ENCODE measurements around the gene CYP11A1. TPM values are rescaled to one million over a fixed set of nuclear protein-coding genes. Genes with fewer than 3 reads are reported as not detected.

The CYP11A1 gene
- total RNA-seq, 1 experiment from 2014 or later, result 1.7 TPM

- Histone ChIP-seq H2BK12ac (ENCODE audit: insufficient read length, low read depth, low read length) (no peak overlapping the region), H3K27me3 (ENCODE audit: insufficient read depth, low read length) (no peaks in the 10 kb centered on the region), H3K9me3 (ENCODE audit: control insufficient read depth, low read depth, low read length) (no peaks in the 10 kb centered on the region), H4K5ac (ENCODE audit: insufficient read length, low read depth, low read length) (no peak overlapping the region), H2AK5ac (ENCODE audit: insufficient read length, low read length) (no peak overlapping the region), H3K4me1 (ENCODE audit: insufficient read depth, low read length) (peaks cover under 1% of the 10 kb centered on the region; the same call in 1 of the 2 replicates), H3K79me2 (ENCODE audit: insufficient read depth, low read length) (no peaks in the 10 kb centered on the region), H3K23me2 (ENCODE audit: insufficient read length, low read depth, low read length, poor library complexity, severe bottlenecking) (no peaks in the 10 kb centered on the region), H3K79me1 (ENCODE audit: insufficient read depth, low read depth, low read length, poor library complexity, severe bottlenecking) (no peaks in the 10 kb centered on the region), H2BK120ac (ENCODE audit: low read depth, low read length, poor library complexity, severe bottlenecking) (no peak overlapping the region), H3K27ac (ENCODE audit: insufficient read length, low read depth, low read length) (no peak overlapping the region), H3K56ac (ENCODE audit: insufficient read length, low read depth, low read length) (no peak overlapping the region), H3K9ac (ENCODE audit: extremely low read depth, insufficient read length, low read length) (no peak overlapping the region), H3K23ac (ENCODE audit: insufficient read length, low read depth, low read length) (no peak overlapping the region), H2BK20ac (ENCODE audit: low read depth, low read length, poor library complexity, severe bottlenecking) (no peak overlapping the region), H3T11ph (ENCODE audit: low read length) (no peak overlapping the region), H3K4ac (ENCODE audit: low read depth, low read length) (no peak overlapping the region), H3K4me2 (ENCODE audit: insufficient read depth, insufficient read length, low read length) (no peak overlapping the region), H2BK15ac (ENCODE audit: low read depth, low read length) (no peak overlapping the region), H4K20me1 (ENCODE audit: control insufficient read depth, insufficient read depth, insufficient read length) (no peaks in the 10 kb centered on the region), H3K14ac (ENCODE audit: insufficient read depth, low read length) (no peak overlapping the region), H4K91ac (ENCODE audit: insufficient read length, low read depth, low read length) (no peak overlapping the region), H4K8ac (replicated peaks; ENCODE audit: insufficient read length, low read depth, low read length) (no peak overlapping the region), H2AFZ (ENCODE audit: low read length) (no peak overlapping the region), H3K18ac (ENCODE audit: insufficient read length, low read depth, low read length) (no peak overlapping the region), H2BK5ac (ENCODE audit: insufficient read length, low read length) (no peak overlapping the region)
- WGBS (ENCODE audit: extremely low coverage, insufficient read length, low lambda C conversion rate), result no CpG with 5 or more reads among the region's 3 CpGs
- Mint-ChIP-seq H3K4me3 (no peak overlapping the region), H3K4me1 (peaks cover 7 to 17% of the 10 kb centered on the region in 2 experiments), H3K27ac (no peak overlapping the region), H3K27me3 (ENCODE audit: low read depth) (peaks cover 23% of the 10 kb centered on the region), H3K36me3 (ENCODE audit: insufficient read depth in 1 of 3, low read depth in 3 of 3) (no peaks in the 10 kb centered on the region; a peak in 2 of 7 replicates), H3K9me3 (peaks cover 0 to 6% of the 10 kb centered on the region in 2 experiments; a peak in 2 of 5 replicates)
- no peak for TF ChIP-seq CTCF (conservative IDR thresholded peaks at IDR 0.05)
- DNase-seq, result no peak
Measured at GRCh38 chr15:74332011-74332410, 35.4 kb downstream of the CYP11A1 start.
